Urinary bladder (tissue), 4 donors: Measurements from ENCODE around the gene SLC12A5. TPM values are rescaled to one million over a fixed set of nuclear protein-coding genes. Genes with fewer than 3 reads are reported as not detected.

Experiments
- DNase-seq: peaks from one replicate; pipeline ENCODE4 v3.0.0-alpha.2; 2015; ENCODE audit errors: extremely low spot score
- H3K27ac ChIP-seq: one replicate; pipeline ENCODE4 v1.5.1; 2013; ENCODE audit warnings: low read depth, mild to moderate bottlenecking, moderate library complexity
- H3K36me3 ChIP-seq: one replicate; pipeline ENCODE4 v1.6.1; 2013; ENCODE audit warnings: mild to moderate bottlenecking, moderate library complexity; ENCODE audit not compliant: insufficient read depth
- H3K4me1 ChIP-seq: one replicate; pipeline ENCODE4 v1.6.1; 2013; ENCODE audit warnings: mild to moderate bottlenecking, moderate library complexity; ENCODE audit not compliant: insufficient read depth
- H3K4me3 ChIP-seq: one replicate; pipeline ENCODE4 v1.5.1; 2013; ENCODE audit warnings: low read depth, low read length
- WGBS: extraction: QIAGEN DNeasy Blood & Tissue Kit; methylation state at CpG from one replicate; pipeline ENCODE4 v1.1.7; 2013; 5-methylcytosine and 5-hydroxymethylcytosine counted together
- polyA plus RNA-seq: library from polyadenylated mRNA; stranded (reverse); fragments of 200-250 nt; gene quantifications from one replicate; pipeline ENCODE4 v1.2.3, GENCODE V29; 2013
- total RNA-seq: library from RNA; depleted of rRNA; stranded (reverse); fragments of >200 nt; gene quantifications from one replicate; pipeline ENCODE4 v1.2.3, GENCODE V29; 2014
- donor health status: healthy with polysubstance abuse.
- donor health status: healthy.

The SLC12A5 gene
- total and polyA plus RNA-seq, 2 donors = 0.69 to 1.5 TPM

GRCh38 chr20:46057856-46058598 is 29.0 kb downstream of the SLC12A5 start:
- no peak for DNase-seq
- Histone ChIP-seq H3K4me1 (no peaks in the 10 kb centered on the region), H3K4me3 (no peak overlapping the region), H3K27ac (no peak overlapping the region), H3K36me3 (peaks cover 3% of the 10 kb centered on the region)
- 3% methylated on average over 66 of the region's 66 CpGs for WGBS

- no peaks in the 10 kb centered on the region for H3K4me1 ChIP-seq
- 10% methylated on average over 35 of the region's 35 CpGs for WGBS
- H3K36me3 ChIP-seq = peaks cover 3% of the 10 kb centered on the region
- DNase-seq = no peak
- no peak overlapping the region for H3K27ac ChIP-seq
- H3K4me3 ChIP-seq = no peak overlapping the region
Observed at GRCh38 chr20:46058599-46059281, 29.7 kb downstream of the SLC12A5 start.

GRCh38 chr20:46060301-46060881 is 31.4 kb downstream of the SLC12A5 start:
- Histone ChIP-seq H3K27ac (no peak overlapping the region), H3K36me3 (peaks cover 3% of the 10 kb centered on the region), H3K4me1 (no peaks in the 10 kb centered on the region), H3K4me3 (no peak overlapping the region)
- DNase-seq = no peak
- 73% methylated on average over 2 of the region's 2 CpGs for WGBS

GRCh38 chr20:46060975-46061374 is 32.0 kb downstream of the SLC12A5 start:
- 84% methylated on average over 4 of the region's 4 CpGs for WGBS
- H3K36me3 ChIP-seq = peaks cover 3% of the 10 kb centered on the region
- no peak for DNase-seq
- H3K4me1 ChIP-seq = no peaks in the 10 kb centered on the region
- H3K4me3 ChIP-seq = no peak overlapping the region
- H3K27ac ChIP-seq = no peak overlapping the region

GRCh38 chr20:46062151-46062550 is 33.1 kb downstream of the SLC12A5 start:
- Histone ChIP-seq H3K4me3 (no peak overlapping the region), H3K36me3 (peaks cover 8% of the 10 kb centered on the region)

GRCh38 chr20:46062621-46063020 is 33.6 kb downstream of the SLC12A5 start:
- WGBS = 89% methylated on average over 12 of the region's 12 CpGs
- Histone ChIP-seq H3K4me3 (no peak overlapping the region), H3K36me3 (peaks cover 8% of the 10 kb centered on the region), H3K27ac (no peak overlapping the region), H3K4me1 (no peaks in the 10 kb centered on the region)
- no peak for DNase-seq

More at GRCh38 chr20:46062151-46062550, 33.1 kb downstream of the SLC12A5 start:
- Histone ChIP-seq H3K27ac (no peak overlapping the region), H3K4me1 (no peaks in the 10 kb centered on the region)
- WGBS = 94% methylated on average over 4 of the region's 4 CpGs
- DNase-seq = no peak

- H3K36me3 ChIP-seq = peaks cover 8% of the 10 kb centered on the region
- DNase-seq = no peak
- WGBS = 94% methylated on average over 8 of the region's 8 CpGs
Observed at GRCh38 chr20:46063151-46063550, 34.1 kb downstream of the SLC12A5 start.

GRCh38 chr20:46063652-46064054 is 34.6 kb downstream of the SLC12A5 start:
- Histone ChIP-seq H3K36me3 (peaks cover 8% of the 10 kb centered on the region), H3K4me3 (no peak overlapping the region), H3K4me1 (no peaks in the 10 kb centered on the region), H3K27ac (no peak overlapping the region)
- WGBS = 86% methylated on average over 3 of the region's 3 CpGs
- no peak for DNase-seq

More at GRCh38 chr20:46063151-46063550, 34.1 kb downstream of the SLC12A5 start:
- no peaks in the 10 kb centered on the region for H3K4me1 ChIP-seq
- no peak overlapping the region for H3K4me3 ChIP-seq
- no peak overlapping the region for H3K27ac ChIP-seq

- no peak for DNase-seq
- peaks cover 10% of the 10 kb centered on the region for H3K36me3 ChIP-seq
- WGBS = 95% methylated on average over 9 of the region's 9 CpGs
Observed at GRCh38 chr20:46065006-46065405, 36.0 kb downstream of the SLC12A5 start.

GRCh38 chr20:46065691-46066090 is 36.7 kb downstream of the SLC12A5 start:
- no peak overlapping the region for H3K27ac ChIP-seq
- DNase-seq = no peak
- H3K36me3 ChIP-seq = peaks cover 13% of the 10 kb centered on the region
- H3K4me1 ChIP-seq = no peaks in the 10 kb centered on the region
- WGBS = 93% methylated on average over 3 of the region's 3 CpGs
- no peak overlapping the region for H3K4me3 ChIP-seq

More at GRCh38 chr20:46065006-46065405, 36.0 kb downstream of the SLC12A5 start:
- H3K4me1 ChIP-seq = no peaks in the 10 kb centered on the region
- H3K4me3 ChIP-seq = no peak overlapping the region
- no peak overlapping the region for H3K27ac ChIP-seq

GRCh38 chr20:46070215-46070900 is 41.3 kb downstream of the SLC12A5 start:
- peaks cover 12% of the 10 kb centered on the region for H3K36me3 ChIP-seq
- DNase-seq = no peak
- no peak overlapping the region for H3K4me3 ChIP-seq
- no peak overlapping the region for H3K27ac ChIP-seq
- no peaks in the 10 kb centered on the region for H3K4me1 ChIP-seq
- WGBS = 94% methylated on average over 20 of the region's 20 CpGs

GRCh38 chr20:46071573-46071972 is 42.6 kb downstream of the SLC12A5 start:
- Histone ChIP-seq H3K27ac (no peak overlapping the region), H3K4me1 (no peaks in the 10 kb centered on the region), H3K4me3 (no peak overlapping the region), H3K36me3 (peaks cover 10% of the 10 kb centered on the region)
- no peak for DNase-seq
- 70% methylated on average over 3 of the region's 3 CpGs for WGBS

GRCh38 chr20:46073024-46073423 is 44.0 kb downstream of the SLC12A5 start:
- 88% methylated on average over 4 of the region's 4 CpGs for WGBS
- no peak overlapping the region for H3K4me3 ChIP-seq
- no peaks in the 10 kb centered on the region for H3K4me1 ChIP-seq
- DNase-seq = no peak
- H3K36me3 ChIP-seq = peaks cover 7% of the 10 kb centered on the region
- no peak overlapping the region for H3K27ac ChIP-seq
